ENCODE measurements around the gene SRSF3.
"Not testable (repeated sequence)": the region's sequence is repeated elsewhere in the genome, so short reads cannot be mapped to it uniquely, and the experiment has no call there.

The SRSF3 gene

GRCh38 chr6:36651659-36652379 lies 57.7 kb downstream of the SRSF3 start:
- no peak for ATAC-seq
- TF ChIP-seq ZNF565 (CRISPR knock-in tag; conservative IDR thresholded peaks at IDR 0.05; ENCODE audit: low read depth) (no peak), CSRNP3 (CRISPR knock-in tag; IDR thresholded peaks at IDR 0.05) (no peak), OSR1 (CRISPR knock-in tag; IDR thresholded peaks at IDR 0.05) (no peak), ARNTL (CRISPR knock-in tag; IDR thresholded peaks at IDR 0.05; ENCODE audit: borderline replicate concordance, low read depth) (no peak), ZNF8 (CRISPR knock-in tag; IDR thresholded peaks at IDR 0.05) (no peak), TOX (CRISPR knock-in tag; IDR thresholded peaks at IDR 0.05; ENCODE audit: borderline replicate concordance) (no peak), POU6F1 (CRISPR knock-in tag; IDR thresholded peaks at IDR 0.05; ENCODE audit: borderline replicate concordance, low read depth) (no peak), PPARA (CRISPR knock-in tag; IDR thresholded peaks at IDR 0.05; ENCODE audit: borderline replicate concordance) (no peak), ZC3H10 (CRISPR knock-in tag; IDR thresholded peaks at IDR 0.05) (no peak), ESRRG (CRISPR knock-in tag; IDR thresholded peaks at IDR 0.05) (no peak), ISL1 (CRISPR knock-in tag; IDR thresholded peaks at IDR 0.05) (no peak), CSDC2 (CRISPR knock-in tag; IDR thresholded peaks at IDR 0.05) (no peak)

DNA sequence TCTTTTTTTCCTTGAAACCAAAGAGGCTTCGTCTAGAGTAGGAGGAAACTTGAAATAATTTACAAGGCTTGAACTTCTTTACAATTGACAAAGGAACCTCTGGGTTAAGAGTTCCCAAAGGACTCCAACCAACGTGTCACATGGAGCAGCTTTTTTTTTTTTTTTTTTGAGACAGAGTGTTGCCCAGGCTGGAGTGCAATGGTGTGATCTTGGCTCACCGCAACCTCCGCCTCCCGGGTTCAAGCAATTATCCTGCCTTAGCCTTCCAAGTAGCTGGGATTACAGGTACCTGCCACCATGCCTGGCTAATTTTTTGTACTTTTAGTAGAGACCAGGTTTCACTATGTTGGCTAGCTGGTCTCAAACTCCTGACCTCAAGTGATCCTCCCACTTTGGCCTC lies 60.3 kb downstream of the SRSF3 start:
- not testable (repeated sequence) for ATAC-seq
